ENCODE data around the gene CHERP. TPM values are rescaled to one million over a fixed set of nuclear protein-coding genes. Genes with fewer than 3 reads are reported as not detected.
A peak's percentile ranks its signal among the peaks of the same experiment; 100 is the strongest.

The CHERP gene
- total RNA-seq, 2 experiments from 2014 or later, result 15.6 to 87.2 TPM

- H3K4me3 ChIP-seq (ENCODE audit: low read depth, low read length, poor library complexity, severe bottlenecking), result peak within 1 kb of the TSS; percentile 83
- no peaks in the 10 kb centered on the region for H3K9me2 ChIP-seq (ENCODE audit: insufficient read depth, low read length)
- TF ChIP-seq CTCF (conservative IDR thresholded peaks at IDR 0.05; ENCODE audit: low read length) (no peak), EZH2phosphoT487 (IDR thresholded peaks at IDR 0.05; ENCODE audit: borderline replicate concordance, low read depth, low read length) (no peak)
- peak within 1 kb of the TSS; percentile 94 for H3K4me2 ChIP-seq (ENCODE audit: low read length)
- TSS peak; percentile 84 for BruUV-seq (replicated peaks)
- CTCF ChIA-PET (ENCODE audit: unreplicated experiment), result interaction anchor here (1.5 kb wide), 1 partner anchor 45 kb away, joined by 4 read pairs; no protein-coding TSS in a partner anchor
- intact Hi-C loops (cut with micrococcal nuclease; ENCODE audit: unreplicated experiment), result loop anchor here (1.0 to 2.0 kb wide), 3 partner anchors 15 to 56 kb away; partner anchors contain the start of gene MED26
- peak within 1 kb of the TSS; percentile 52; the same call in 1 of the 2 replicates for H2AFZ ChIP-seq (ENCODE audit: low read length)
- peak; percentile 95 for DNase-seq (ENCODE audit: low spot score)
- peaks cover 26% of the 10 kb centered on the region for H3K4me1 ChIP-seq (ENCODE audit: insufficient read depth, low read length, poor library complexity, severe bottlenecking)
- no peaks in the 10 kb centered on the region; the same call in 1 of the 2 replicates for H4K20me1 ChIP-seq (ENCODE audit: insufficient read depth, low read length)
- no peaks in the 10 kb centered on the region for H3K9me3 ChIP-seq (ENCODE audit: low read length)
- peaks cover 39% of the 10 kb centered on the region for H3K79me2 ChIP-seq (ENCODE audit: insufficient read depth, low read depth, low read length)
- H3K36me3 ChIP-seq (ENCODE audit: insufficient read depth, low read length), result peaks cover 62% of the 10 kb centered on the region
- POLR2A ChIA-PET, result interaction anchor here (0.6 to 1.8 kb wide), 2 partner anchors 12 to 15 kb away, joined by 3 to 11 read pairs; no protein-coding TSS in a partner anchor
- peak within 1 kb of the TSS; percentile 26 for H3K27ac ChIP-seq (ENCODE audit: low read depth, low read length, poor library complexity, severe bottlenecking)
Measured at GRCh38 chr19:16572332-16573211, 30.3 kb upstream of the CHERP start, which contains the start of gene SLC35E1. SLC35E1 (minus strand) TSS chr19:16572415; CDS start chr19:16572364, 51 bp downstream.

GRCh38 chr19:16571822-16572331, 29.6 kb upstream of the CHERP start:
- DNase-seq (ENCODE audit: low spot score), result peak; percentile 62
- H3K4me3 ChIP-seq (ENCODE audit: low read depth, low read length, poor library complexity, severe bottlenecking), result peak overlapping the region; percentile 83
- TF ChIP-seq CTCF (conservative IDR thresholded peaks at IDR 0.05; ENCODE audit: low read length) (no peak), EZH2phosphoT487 (IDR thresholded peaks at IDR 0.05; ENCODE audit: borderline replicate concordance, low read depth, low read length) (no peak)
- peak overlapping the region; percentile 52; the same call in 1 of the 2 replicates for H2AFZ ChIP-seq (ENCODE audit: low read length)
- intact Hi-C loops (cut with micrococcal nuclease; ENCODE audit: unreplicated experiment), result loop anchor here (1.0 to 2.0 kb wide), 3 partner anchors 15 to 57 kb away; partner anchors contain the start of gene MED26
- no peaks in the 10 kb centered on the region for H3K9me3 ChIP-seq (ENCODE audit: low read length)
- peaks cover 38% of the 10 kb centered on the region for H3K79me2 ChIP-seq (ENCODE audit: insufficient read depth, low read depth, low read length)
- CTCF ChIA-PET (ENCODE audit: unreplicated experiment), result no interaction called here
- peak overlapping the region; percentile 94 for H3K4me2 ChIP-seq (ENCODE audit: low read length)
- POLR2A ChIA-PET, result interaction anchor here (0.6 to 1.3 kb wide), 3 partner anchors 13 to 21 kb away, joined by 3 read pairs; no protein-coding TSS in a partner anchor
- H3K4me1 ChIP-seq (ENCODE audit: insufficient read depth, low read length, poor library complexity, severe bottlenecking), result peaks cover 26% of the 10 kb centered on the region
- H3K36me3 ChIP-seq (ENCODE audit: insufficient read depth, low read length), result peaks cover 62% of the 10 kb centered on the region
- peak overlapping the region; percentile 26 for H3K27ac ChIP-seq (ENCODE audit: low read depth, low read length, poor library complexity, severe bottlenecking)
- H4K20me1 ChIP-seq (ENCODE audit: insufficient read depth, low read length), result no peaks in the 10 kb centered on the region
- no peaks in the 10 kb centered on the region for H3K9me2 ChIP-seq (ENCODE audit: insufficient read depth, low read length)
- no TSS peak for BruUV-seq (replicated peaks)
